CD8-positive, alpha-beta memory T cell (primary cell): Measurements from ENCODE around the gene CLSTN2. TPM values are rescaled to one million over a fixed set of nuclear protein-coding genes. Genes with fewer than 3 reads are reported as not detected.

Source experiments
- CTCF ChIA-PET: fragments of 350-600 bp; sonication (Branson Sonifier 250); formaldehyde crosslinking; loops from one replicate; lab custom pipeline; 2021; ENCODE audit warnings: antibody characterized with exemption; lab: Charles Lee
- POLR2A ChIA-PET: fragments of 350-600 bp; sonication (Branson Sonifier 250); formaldehyde crosslinking; loops from one replicate; lab custom pipeline; 2021; ENCODE audit warnings: antibody characterized with exemption; lab: Charles Lee
- DNase-seq, 5 donors: peaks; one replicate each; pipeline versions ENCODE4 v3.0.0 to v3.0.0-alpha.2; 2020 to 2022; ENCODE audit warnings: mixed read lengths in 1 of 5
- H3K27ac ChIP-seq: one replicate; pipeline ENCODE4 v1.7.0; 2013; ENCODE audit warnings: low read depth, mild to moderate bottlenecking, low read length, moderate library complexity
- H3K27me3 ChIP-seq: 2 replicates; pipeline ENCODE4 v1.7.0; 2013; ENCODE audit warnings: low read length, mild to moderate bottlenecking; ENCODE audit not compliant: insufficient read depth, poor library complexity, severe bottlenecking
- H3K36me3 ChIP-seq: 2 replicates; pipeline ENCODE4 v1.7.0; 2013; ENCODE audit warnings: mild to moderate bottlenecking, low read length, moderate library complexity; ENCODE audit not compliant: insufficient read depth
- H3K4me1 ChIP-seq: 2 replicates; pipeline ENCODE4 v1.7.0; 2013; ENCODE audit warnings: mild to moderate bottlenecking, low read length, moderate library complexity; ENCODE audit not compliant: insufficient read depth
- H3K4me3 ChIP-seq: 2 replicates; pipeline ENCODE4 v1.7.0; 2013; ENCODE audit warnings: mild to moderate bottlenecking, low read length
- H3K9me3 ChIP-seq: 2 replicates; pipeline ENCODE4 v1.7.0; 2013; ENCODE audit warnings: mild to moderate bottlenecking, low read length
- H3K27ac Mint-ChIP-seq, 8 donors: one replicate each; pipeline ENCODE4 v1.8.0; 2020 to 2021; ENCODE audit warnings: mixed read lengths in 8 of 8, mild to moderate bottlenecking in 6 of 8, inconsistent platforms in 3 of 8, moderate library complexity in 3 of 8
- H3K27me3 Mint-ChIP-seq, 2 donors: one replicate each; pipeline ENCODE4 v1.8.0; 2020 to 2021; ENCODE audit warnings: mixed read lengths in 2 of 2, mild to moderate bottlenecking in 1 of 2, moderate library complexity in 1 of 2
- H3K36me3 Mint-ChIP-seq, 3 donors: one replicate each; pipeline ENCODE4 v1.8.0; 2020 to 2021; ENCODE audit warnings: mixed read lengths in 3 of 3, inconsistent platforms in 1 of 3, mild to moderate bottlenecking in 1 of 3
- H3K4me1 Mint-ChIP-seq, 3 donors: one replicate each; pipeline ENCODE4 v1.8.0; 2020 to 2021; ENCODE audit warnings: mixed read lengths in 3 of 3, inconsistent platforms in 1 of 3, mild to moderate bottlenecking in 1 of 3
- H3K4me3 Mint-ChIP-seq, 7 donors: one replicate each; pipeline ENCODE4 v1.8.0; 2020 to 2021; ENCODE audit warnings: mixed read lengths in 7 of 7, mild to moderate bottlenecking in 6 of 7, moderate library complexity in 4 of 7, inconsistent platforms in 2 of 7
- H3K9me3 Mint-ChIP-seq, 5 donors: one replicate each; pipeline ENCODE4 v1.8.0; 2020 to 2022; ENCODE audit warnings: mixed read lengths in 5 of 5, mild to moderate bottlenecking in 3 of 5, moderate library complexity in 2 of 5, inconsistent platforms in 1 of 5
- polyA plus RNA-seq: library from polyadenylated mRNA; unstranded; fragments of 300-500 nt; fragmentation: Illumina TruSeq; gene quantifications from one replicate; pipeline ENCODE4 v1.2.3, GENCODE V29; 2021
- total RNA-seq, 2 experiments: library from RNA; stranded (reverse); gene quantifications; one replicate each; pipeline ENCODE4 v1.2.3, GENCODE V29; 2021

Gene CLSTN2
- total and polyA plus RNA-seq, 3 experiments from 2014 or later, result not detected

GRCh38 chr3:140176526-140176925, 241.5 kb downstream of the CLSTN2 start:
- H3K4me3 ChIP-seq, result no peak overlapping the region
- H3K4me1 ChIP-seq, result no peaks in the 10 kb centered on the region
- Mint-ChIP-seq H3K27me3 (peaks cover 1 to 6% of the 10 kb centered on the region in 2 donors), H3K9me3 (peaks cover 0 to 2% (median 2%) of the 10 kb centered on the region in 5 donors), H3K4me3 (no peak overlapping the region), H3K4me1 (no peaks in the 10 kb centered on the region), H3K36me3 (no peaks in the 10 kb centered on the region), H3K27ac (no peak overlapping the region)
- H3K36me3 ChIP-seq, result no peaks in the 10 kb centered on the region
- no peak overlapping the region for H3K27ac ChIP-seq
- POLR2A ChIA-PET, result no interaction called here
- CTCF ChIA-PET, result no interaction called here
- no peaks in the 10 kb centered on the region for H3K9me3 ChIP-seq
- no peak for DNase-seq
- no peaks in the 10 kb centered on the region for H3K27me3 ChIP-seq

- Mint-ChIP-seq H3K36me3 (no peaks in the 10 kb centered on the region), H3K9me3 (peaks cover 0 to 2% (median 2%) of the 10 kb centered on the region in 5 donors), H3K4me3 (no peak overlapping the region), H3K27ac (no peak overlapping the region), H3K4me1 (no peaks in the 10 kb centered on the region), H3K27me3 (peaks cover 0 to 3% of the 10 kb centered on the region in 2 donors)
- Histone ChIP-seq H3K27me3 (no peaks in the 10 kb centered on the region), H3K9me3 (no peaks in the 10 kb centered on the region), H3K4me1 (no peaks in the 10 kb centered on the region), H3K4me3 (no peak overlapping the region), H3K27ac (no peak overlapping the region), H3K36me3 (no peaks in the 10 kb centered on the region)
- no peak for DNase-seq
- CTCF ChIA-PET, result no interaction called here
- POLR2A ChIA-PET, result no interaction called here
Observed at GRCh38 chr3:140177943-140178342, 243.0 kb downstream of the CLSTN2 start.

- H3K4me1 Mint-ChIP-seq, result no peaks in the 10 kb centered on the region
- ChIA-PET CTCF (no interaction called here), POLR2A (no interaction called here)
- no peak for DNase-seq
- H3K36me3 Mint-ChIP-seq, result no peaks in the 10 kb centered on the region
- H3K4me3 Mint-ChIP-seq, result no peak overlapping the region
- no peak overlapping the region for H3K4me3 ChIP-seq
- no peaks in the 10 kb centered on the region for H3K4me1 ChIP-seq
- no peak overlapping the region for H3K27ac ChIP-seq
- H3K27me3 ChIP-seq, result no peaks in the 10 kb centered on the region
- H3K9me3 Mint-ChIP-seq, result peaks cover 0 to 2% (median 2%) of the 10 kb centered on the region in 5 donors
- H3K36me3 ChIP-seq, result no peaks in the 10 kb centered on the region
- no peak overlapping the region for H3K27ac Mint-ChIP-seq
- no peaks in the 10 kb centered on the region for H3K9me3 ChIP-seq
- peaks cover 0 to 3% of the 10 kb centered on the region in 2 donors for H3K27me3 Mint-ChIP-seq
Observed at GRCh38 chr3:140178482-140178881, 243.5 kb downstream of the CLSTN2 start.

- Mint-ChIP-seq H3K27me3 (peaks cover 0 to 3% of the 10 kb centered on the region in 2 donors), H3K36me3 (no peaks in the 10 kb centered on the region), H3K4me3 (no peak overlapping the region), H3K4me1 (no peaks in the 10 kb centered on the region), H3K9me3 (no peaks in the 10 kb centered on the region), H3K27ac (no peak overlapping the region)
- H3K9me3 ChIP-seq, result no peaks in the 10 kb centered on the region
- no peaks in the 10 kb centered on the region for H3K4me1 ChIP-seq
- H3K36me3 ChIP-seq, result no peaks in the 10 kb centered on the region
- H3K4me3 ChIP-seq, result no peak overlapping the region
- ChIA-PET POLR2A (no interaction called here), CTCF (no interaction called here)
- no peak overlapping the region for H3K27ac ChIP-seq
- H3K27me3 ChIP-seq, result no peaks in the 10 kb centered on the region
- no peak for DNase-seq
Observed at GRCh38 chr3:140180603-140181002, 245.6 kb downstream of the CLSTN2 start.

GRCh38 chr3:140185375-140185774, 250.4 kb downstream of the CLSTN2 start:
- Histone ChIP-seq H3K4me3 (no peak overlapping the region), H3K36me3 (no peaks in the 10 kb centered on the region), H3K4me1 (no peaks in the 10 kb centered on the region), H3K9me3 (no peaks in the 10 kb centered on the region), H3K27ac (no peak overlapping the region), H3K27me3 (no peaks in the 10 kb centered on the region)
- Mint-ChIP-seq H3K36me3 (no peaks in the 10 kb centered on the region), H3K27me3 (peaks cover 1 to 3% of the 10 kb centered on the region in 2 donors), H3K4me3 (no peak overlapping the region), H3K9me3 (no peaks in the 10 kb centered on the region), H3K27ac (no peak overlapping the region), H3K4me1 (no peaks in the 10 kb centered on the region)
- ChIA-PET CTCF (no interaction called here), POLR2A (no interaction called here)
- DNase-seq, result no peak

GRCh38 chr3:140186421-140186920, 251.5 kb downstream of the CLSTN2 start:
- Histone ChIP-seq H3K4me3 (no peak overlapping the region), H3K27me3 (no peaks in the 10 kb centered on the region), H3K36me3 (no peaks in the 10 kb centered on the region), H3K4me1 (no peaks in the 10 kb centered on the region), H3K9me3 (no peaks in the 10 kb centered on the region), H3K27ac (no peak overlapping the region)
- CTCF ChIA-PET, result no interaction called here
- H3K9me3 Mint-ChIP-seq, result peaks cover 0 to 4% (median 0%) of the 10 kb centered on the region in 5 donors
- no peak overlapping the region for H3K27ac Mint-ChIP-seq
- POLR2A ChIA-PET, result no interaction called here
- no peak overlapping the region for H3K4me3 Mint-ChIP-seq
- no peaks in the 10 kb centered on the region for H3K4me1 Mint-ChIP-seq
- no peaks in the 10 kb centered on the region for H3K36me3 Mint-ChIP-seq
- peaks cover 1 to 3% of the 10 kb centered on the region in 2 donors for H3K27me3 Mint-ChIP-seq
- DNase-seq, result no peak

- Histone ChIP-seq H3K4me1 (no peaks in the 10 kb centered on the region), H3K27ac (no peak overlapping the region), H3K27me3 (no peaks in the 10 kb centered on the region), H3K9me3 (no peaks in the 10 kb centered on the region), H3K4me3 (no peak overlapping the region), H3K36me3 (no peaks in the 10 kb centered on the region)
- DNase-seq, result no peak
- peaks cover 0 to 5% (median 0%) of the 10 kb centered on the region in 5 donors for H3K9me3 Mint-ChIP-seq
- H3K27me3 Mint-ChIP-seq, result peaks cover 1 to 3% of the 10 kb centered on the region in 2 donors
- ChIA-PET POLR2A (no interaction called here), CTCF (no interaction called here)
- H3K4me3 Mint-ChIP-seq, result no peak overlapping the region
- no peaks in the 10 kb centered on the region for H3K4me1 Mint-ChIP-seq
- no peaks in the 10 kb centered on the region for H3K36me3 Mint-ChIP-seq
- H3K27ac Mint-ChIP-seq, result no peak overlapping the region
Observed at GRCh38 chr3:140187028-140187427, 252.0 kb downstream of the CLSTN2 start.

- no peaks in the 10 kb centered on the region for H3K27me3 ChIP-seq
- H3K36me3 ChIP-seq, result no peaks in the 10 kb centered on the region
- peaks cover 0 to 7% (median 3%) of the 10 kb centered on the region in 5 donors for H3K9me3 Mint-ChIP-seq
- H3K27ac Mint-ChIP-seq, result no peak overlapping the region
- ChIA-PET POLR2A (no interaction called here), CTCF (no interaction called here)
- H3K9me3 ChIP-seq, result no peaks in the 10 kb centered on the region
- no peak for DNase-seq
- no peak overlapping the region for H3K4me3 ChIP-seq
- no peaks in the 10 kb centered on the region for H3K4me1 ChIP-seq
- no peak overlapping the region for H3K27ac ChIP-seq
- H3K4me1 Mint-ChIP-seq, result no peaks in the 10 kb centered on the region
- no peak overlapping the region for H3K4me3 Mint-ChIP-seq
- peaks cover 1 to 4% of the 10 kb centered on the region in 2 donors for H3K27me3 Mint-ChIP-seq
- H3K36me3 Mint-ChIP-seq, result no peaks in the 10 kb centered on the region
Observed at GRCh38 chr3:140187656-140188221, 252.8 kb downstream of the CLSTN2 start.
